Mucosa of rectum (tissue), 2 donors: ENCODE measurements around the gene ABI1.

Source experiments
- H3K27ac ChIP-seq, 2 donors: one replicate each; pipeline ENCODE4 v1.7.0; 2013; ENCODE audit warnings: inconsistent platforms in 2 of 2, low read depth in 2 of 2, low read length in 2 of 2
- H3K27me3 ChIP-seq, 2 donors: one replicate each; pipeline ENCODE4 v1.7.0; 2013; ENCODE audit warnings: low read length in 2 of 2; ENCODE audit not compliant: control insufficient read depth in 2 of 2, insufficient read depth in 2 of 2
- H3K36me3 ChIP-seq, 2 donors: one replicate each; pipeline ENCODE4 v1.7.0; 2013; ENCODE audit warnings: low read length in 2 of 2; ENCODE audit not compliant: control insufficient read depth in 2 of 2, insufficient read depth in 2 of 2
- H3K4me1 ChIP-seq, 2 donors: one replicate each; pipeline ENCODE4 v1.7.0; 2013; ENCODE audit warnings: low read length in 2 of 2, mild to moderate bottlenecking in 1 of 2; ENCODE audit not compliant: control insufficient read depth in 2 of 2, insufficient read depth in 2 of 2
- H3K4me3 ChIP-seq, 2 donors: one replicate each; pipeline ENCODE4 v1.7.0; 2013; ENCODE audit warnings: low read length in 2 of 2
- H3K9ac ChIP-seq, 2 donors: one replicate each; pipeline ENCODE4 v1.7.0; 2013; ENCODE audit warnings: low read length in 2 of 2, low read depth in 1 of 2, mild to moderate bottlenecking in 1 of 2
- H3K9me3 ChIP-seq, 2 donors: one replicate each; pipeline ENCODE4 v1.7.0; 2013; ENCODE audit warnings: low read length in 2 of 2; ENCODE audit not compliant: control insufficient read depth in 2 of 2
- donor health status: healthy.
- donor health status: Normal muscosa, but diverticular disease.

The ABI1 gene

GRCh38 chr10:26703096-26703495 lies 157.7 kb downstream of the ABI1 start:
- no peaks in the 10 kb centered on the region for H3K27me3 ChIP-seq
- H3K9ac ChIP-seq, result no peak overlapping the region
- peaks cover 17 to 23% of the 10 kb centered on the region in 2 donors for H3K4me1 ChIP-seq
- peaks cover 17 to 23% of the 10 kb centered on the region in 2 donors for H3K36me3 ChIP-seq
- H3K9me3 ChIP-seq, result no peaks in the 10 kb centered on the region
- H3K27ac ChIP-seq, result no peak overlapping the region
- no peak overlapping the region for H3K4me3 ChIP-seq

DNA sequence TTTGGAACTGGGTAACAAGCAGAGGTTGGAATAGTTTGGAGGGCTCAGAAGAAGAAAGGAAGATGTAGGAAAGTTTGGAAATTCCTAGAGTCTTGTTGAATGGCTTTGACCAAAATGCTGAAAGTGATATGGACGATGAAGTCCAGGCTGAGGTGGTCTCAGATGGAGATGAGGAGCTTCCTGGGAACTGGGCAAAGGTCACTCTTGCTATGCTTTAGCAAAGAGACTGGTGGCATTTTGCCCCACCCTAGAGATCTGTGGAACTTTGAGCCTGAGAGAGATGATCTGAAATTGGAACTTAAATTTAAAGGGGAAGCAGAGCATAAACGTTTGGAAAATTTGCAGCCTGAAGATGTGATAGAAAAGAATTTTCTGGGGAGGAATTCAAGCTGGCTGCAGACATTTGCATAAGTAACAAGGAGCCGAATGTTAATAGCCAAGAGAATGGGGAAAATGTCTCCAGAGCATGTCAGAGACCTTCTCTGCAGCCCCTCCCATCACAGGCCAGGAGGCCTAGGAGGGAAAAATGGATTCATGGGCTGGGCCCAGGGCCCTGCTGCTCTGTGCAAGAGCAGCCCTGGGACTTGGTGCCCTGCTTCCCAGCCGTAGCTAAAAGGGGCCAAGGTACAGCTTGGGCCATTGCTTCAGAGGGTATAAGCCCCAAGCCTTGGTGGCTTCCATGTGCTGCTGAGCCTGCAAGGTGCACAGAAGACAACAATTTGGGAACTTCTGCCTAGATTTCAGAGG lies 159.7 kb downstream of the ABI1 start:
- Histone ChIP-seq H3K4me1 (peaks cover 22 to 30% of the 10 kb centered on the region in 2 donors), H3K27ac (peak overlapping the region; percentile 36 to 75), H3K27me3 (no peaks in the 10 kb centered on the region), H3K9ac (no peak overlapping the region), H3K36me3 (peaks cover 0 to 7% of the 10 kb centered on the region in 2 donors), H3K4me3 (peak overlapping the region in 1 of 2 donors; percentile 44), H3K9me3 (no peaks in the 10 kb centered on the region)

DNA sequence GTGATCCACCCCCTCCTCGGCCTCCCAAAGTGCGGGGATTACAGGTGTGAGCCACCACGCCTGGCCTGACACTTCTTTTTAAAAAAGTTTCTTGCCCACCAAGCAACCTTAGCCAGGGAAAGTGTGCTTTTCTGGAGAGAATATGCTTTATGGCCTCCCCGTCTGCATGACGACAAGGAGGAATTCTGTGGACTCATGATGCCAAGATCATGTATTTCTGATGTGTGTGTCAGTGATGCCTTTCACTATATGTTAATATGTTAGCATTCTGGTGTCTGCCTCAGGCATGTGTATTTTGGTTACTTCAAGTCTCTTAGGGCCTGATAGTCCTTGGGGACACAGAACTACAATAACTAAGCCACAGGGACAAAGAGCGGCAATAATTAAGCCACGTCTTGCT lies 161.1 kb downstream of the ABI1 start:
- peak overlapping the region in 1 of 2 donors; percentile 1 for H3K4me3 ChIP-seq
- peaks cover 22 to 30% of the 10 kb centered on the region in 2 donors for H3K4me1 ChIP-seq
- peaks cover 0 to 6% of the 10 kb centered on the region in 2 donors for H3K36me3 ChIP-seq
- H3K27me3 ChIP-seq, result no peaks in the 10 kb centered on the region
- no peak overlapping the region for H3K9ac ChIP-seq
- H3K27ac ChIP-seq, result peak overlapping the region in 1 of 2 donors; percentile 40
- H3K9me3 ChIP-seq, result no peaks in the 10 kb centered on the region

DNA sequence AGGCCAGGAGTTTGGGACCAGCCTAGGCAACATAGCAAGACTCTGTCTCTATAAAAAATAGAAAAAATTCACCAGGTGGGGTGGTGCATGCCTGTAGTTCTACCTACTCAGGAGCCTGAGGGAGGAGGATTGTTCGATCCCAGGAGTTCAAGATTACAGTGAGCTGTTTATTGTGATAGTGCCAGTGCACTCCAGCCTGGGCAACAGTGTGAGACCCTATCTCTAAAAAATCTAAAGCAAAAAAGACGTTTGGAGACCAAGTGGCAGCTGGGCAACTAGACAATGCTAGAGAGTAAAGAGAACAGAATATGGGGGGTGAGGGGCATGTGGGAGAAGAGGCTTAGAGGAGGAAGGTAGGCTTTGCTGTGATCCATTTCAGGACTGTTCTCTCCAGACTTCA lies 161.8 kb downstream of the ABI1 start:
- H3K27ac ChIP-seq, result peak overlapping the region in 1 of 2 donors; percentile 94
- H3K4me3 ChIP-seq, result peak overlapping the region; percentile 83 to 97
- H3K9ac ChIP-seq, result peak overlapping the region; percentile 41 to 71
- no peaks in the 10 kb centered on the region for H3K27me3 ChIP-seq
- no peaks in the 10 kb centered on the region for H3K9me3 ChIP-seq
- peaks cover 22 to 30% of the 10 kb centered on the region in 2 donors for H3K4me1 ChIP-seq
- H3K36me3 ChIP-seq, result peaks cover 0 to 2% of the 10 kb centered on the region in 2 donors

DNA sequence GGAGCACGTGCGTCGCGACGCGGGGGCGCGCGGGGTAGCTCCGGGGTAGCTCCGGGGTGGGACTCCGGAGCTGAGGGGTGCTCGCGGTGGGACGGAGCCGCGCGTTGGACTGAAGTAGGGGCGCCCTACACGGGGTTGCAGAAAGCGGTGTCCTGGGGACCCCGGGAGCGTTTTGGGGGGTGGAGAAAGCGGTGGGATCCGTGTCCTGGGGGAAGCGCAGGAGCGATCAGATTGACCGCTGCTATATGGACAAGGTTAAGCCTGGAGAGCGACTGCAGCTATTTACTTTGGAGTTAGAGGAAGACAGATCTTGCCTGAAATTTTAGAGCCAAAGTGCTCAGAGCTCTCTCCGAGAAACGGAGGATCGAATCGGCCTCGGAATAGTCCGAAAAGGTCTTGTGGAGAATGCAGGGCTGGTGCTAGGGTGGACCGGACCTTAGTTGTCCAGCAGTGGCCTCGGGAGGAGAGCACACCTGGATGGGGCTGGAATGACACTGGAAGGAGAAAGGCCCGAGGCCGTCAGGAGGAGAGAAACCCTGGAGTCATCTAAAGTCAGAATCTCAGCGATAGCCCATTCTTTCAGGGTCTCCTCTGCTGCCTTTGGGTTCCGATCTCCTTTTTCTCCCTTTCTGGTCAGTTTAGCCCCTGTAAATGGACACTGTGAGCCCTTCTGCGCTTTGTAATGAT lies 162.7 kb downstream of the ABI1 start:
- Histone ChIP-seq H3K9ac (peak overlapping the region; percentile 71 to 82), H3K36me3 (peaks cover 0 to 2% of the 10 kb centered on the region in 2 donors), H3K9me3 (no peaks in the 10 kb centered on the region), H3K4me3 (peak overlapping the region; percentile 83 to 97), H3K27me3 (no peaks in the 10 kb centered on the region), H3K27ac (peak overlapping the region; percentile 89 to 94), H3K4me1 (peaks cover 22 to 30% of the 10 kb centered on the region in 2 donors)

DNA sequence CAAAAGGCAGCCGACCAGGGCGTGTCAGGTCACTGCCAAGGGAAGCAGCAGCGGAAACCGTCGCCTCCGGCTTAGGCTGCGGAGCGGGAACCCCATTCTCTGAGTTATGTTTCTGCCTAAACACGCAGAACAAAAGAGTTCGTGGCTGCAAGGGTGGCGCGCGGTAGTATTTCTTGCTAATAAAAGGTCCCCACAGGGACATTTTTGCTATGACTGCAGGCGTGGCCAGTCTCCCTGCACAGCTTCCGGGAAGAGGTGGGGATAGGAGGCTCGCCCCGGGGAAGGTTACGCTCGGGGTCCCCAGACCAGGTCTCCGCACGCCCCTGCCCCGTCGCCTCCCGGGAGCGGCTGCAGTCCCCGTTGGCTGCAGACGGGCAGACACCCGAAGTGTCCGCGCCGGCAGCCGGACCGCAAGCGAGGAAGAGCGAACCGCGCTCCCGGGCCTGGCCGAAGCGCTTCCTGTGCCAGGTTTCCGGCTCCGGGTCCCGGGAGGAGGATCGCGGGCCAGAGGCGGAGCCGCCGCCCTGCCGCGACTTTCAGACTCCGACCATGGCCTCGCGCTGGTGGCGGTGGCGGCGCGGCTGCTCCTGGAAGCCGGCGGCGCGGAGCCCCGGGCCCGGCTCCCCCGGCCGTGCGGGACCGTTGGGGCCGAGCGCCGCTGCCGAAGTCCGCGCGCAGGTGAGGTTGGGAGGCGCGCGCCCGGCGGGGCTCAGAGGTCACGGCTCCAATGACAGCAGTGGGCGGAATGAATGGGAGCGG lies 163.4 kb downstream of the ABI1 start, which contains the start of gene PDSS1:
TSS of gene PDSS1 (plus strand) at position 539 of the 759 bp plus-strand sequence. CDS start at position 550, 11 bp downstream.
- Histone ChIP-seq H3K27ac (peak within 1 kb of the TSS; percentile 89 to 94), H3K4me1 (peaks cover 22 to 30% of the 10 kb centered on the region in 2 donors), H3K9ac (peak within 1 kb of the TSS; percentile 71 to 82), H3K9me3 (no peaks in the 10 kb centered on the region), H3K36me3 (no peaks in the 10 kb centered on the region), H3K4me3 (peak within 1 kb of the TSS; percentile 83 to 97), H3K27me3 (no peaks in the 10 kb centered on the region)

DNA sequence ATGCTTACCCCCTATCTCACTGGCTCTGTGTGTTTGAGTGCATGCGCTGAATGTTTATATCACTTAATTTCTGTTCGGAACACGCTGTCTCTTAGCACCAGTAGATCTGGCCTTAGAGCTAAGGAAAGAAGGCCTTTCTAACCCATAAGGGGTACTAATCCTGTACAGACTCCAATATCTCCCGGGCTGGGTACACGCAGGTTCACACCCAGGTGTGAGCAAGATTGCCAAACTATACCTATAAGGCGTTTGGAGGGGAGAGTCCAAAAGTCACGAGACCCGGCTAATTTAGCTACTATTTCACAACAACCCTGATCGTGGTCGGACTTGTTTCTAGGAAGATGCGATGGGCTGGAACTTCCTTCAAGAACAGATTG lies 164.0 kb downstream of the ABI1 start:
- H3K36me3 ChIP-seq, result no peaks in the 10 kb centered on the region
- peak overlapping the region; percentile 71 to 82 for H3K9ac ChIP-seq
- H3K27ac ChIP-seq, result peak overlapping the region; percentile 89 to 94
- no peaks in the 10 kb centered on the region for H3K9me3 ChIP-seq
- peak overlapping the region; percentile 83 to 97 for H3K4me3 ChIP-seq
- no peaks in the 10 kb centered on the region for H3K27me3 ChIP-seq
- H3K4me1 ChIP-seq, result peaks cover 22 to 28% of the 10 kb centered on the region in 2 donors
